IPS-15b (cell line): ENCODE data around the gene TBC1D8B.
"Not testable (repeated sequence)": the region's sequence is repeated elsewhere in the genome, so short reads cannot be mapped to it uniquely, and the experiment has no call there.

Experiments
- H3K27me3 ChIP-seq: one replicate; pipeline ENCODE4 v1.6.1; 2013; ENCODE audit warnings: low read length; ENCODE audit not compliant: control insufficient read depth, insufficient read depth
- H3K36me3 ChIP-seq: one replicate; pipeline ENCODE4 v1.6.1; 2013; ENCODE audit warnings: low read length; ENCODE audit not compliant: control insufficient read depth, insufficient read depth
- H3K4me1 ChIP-seq: one replicate; pipeline ENCODE4 v1.6.1; 2013; ENCODE audit warnings: mild to moderate bottlenecking, low read length; ENCODE audit not compliant: control insufficient read depth, insufficient read depth
- H3K4me3 ChIP-seq: one replicate; pipeline ENCODE4 v1.5.1; 2013; ENCODE audit warnings: low read depth, low read length
- H3K9ac ChIP-seq: one replicate; pipeline ENCODE4 v1.6.1; 2013; ENCODE audit warnings: low read depth, mild to moderate bottlenecking, low read length
- H3K9me3 ChIP-seq: one replicate; pipeline ENCODE4 v1.6.1; 2013; ENCODE audit warnings: mild to moderate bottlenecking, low read length; ENCODE audit not compliant: control insufficient read depth, insufficient read depth

TBC1D8B gene

GRCh38 chrX:106862972-106863688 is 60.7 kb downstream of the TBC1D8B start:
- no peaks in the 10 kb centered on the region for H3K27me3 ChIP-seq
- H3K36me3 ChIP-seq: no peaks in the 10 kb centered on the region
- no peak overlapping the region for H3K9ac ChIP-seq
- H3K4me1 ChIP-seq: no peaks in the 10 kb centered on the region
- no peaks in the 10 kb centered on the region for H3K9me3 ChIP-seq
- H3K4me3 ChIP-seq: no peak overlapping the region

- no peak overlapping the region for H3K4me3 ChIP-seq
- H3K27me3 ChIP-seq: no peaks in the 10 kb centered on the region
- no peaks in the 10 kb centered on the region for H3K9me3 ChIP-seq
- H3K36me3 ChIP-seq: no peaks in the 10 kb centered on the region
- H3K9ac ChIP-seq: no peak overlapping the region
- no peaks in the 10 kb centered on the region for H3K4me1 ChIP-seq
Measured at GRCh38 chrX:106863697-106864096, 61.2 kb downstream of the TBC1D8B start.

DNA sequence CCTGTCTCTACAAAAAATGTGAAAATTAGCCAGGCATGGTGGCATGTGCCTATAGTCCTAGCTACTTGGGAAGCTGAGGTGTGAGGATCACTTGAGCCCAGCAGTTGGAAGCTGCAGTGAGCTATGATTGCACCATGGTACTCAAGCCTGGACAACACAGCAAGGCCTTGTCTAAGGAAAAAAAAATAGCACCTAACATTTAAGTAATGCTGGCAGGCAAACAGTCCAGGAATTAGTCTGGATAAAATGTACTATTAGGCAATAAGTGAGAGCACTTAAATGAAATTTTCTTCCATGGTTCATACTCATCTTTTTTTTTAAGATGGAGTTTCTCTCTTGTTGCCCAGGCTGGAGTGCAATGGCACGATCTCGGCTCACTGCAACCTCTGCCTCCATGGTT is 70.3 kb downstream of the TBC1D8B start:
- H3K4me1 ChIP-seq, H3K9ac ChIP-seq, H3K36me3 ChIP-seq, H3K27me3 ChIP-seq, H3K4me3 ChIP-seq, H3K9me3 ChIP-seq: not testable (repeated sequence)

GRCh38 chrX:106874075-106874474 is 71.6 kb downstream of the TBC1D8B start:
- Histone ChIP-seq H3K4me1 (peaks cover 8% of the 10 kb centered on the region), H3K36me3 (no peaks in the 10 kb centered on the region), H3K27me3 (no peaks in the 10 kb centered on the region), H3K9me3 (no peaks in the 10 kb centered on the region), H3K4me3 (no peak overlapping the region), H3K9ac (no peak overlapping the region)

- Histone ChIP-seq H3K36me3 (no peaks in the 10 kb centered on the region), H3K27me3 (no peaks in the 10 kb centered on the region), H3K9ac (no peak overlapping the region), H3K4me1 (peaks cover 8% of the 10 kb centered on the region), H3K4me3 (no peak overlapping the region), H3K9me3 (no peaks in the 10 kb centered on the region)
Measured at GRCh38 chrX:106875151-106875550, 72.7 kb downstream of the TBC1D8B start.

GRCh38 chrX:106889468-106889867 is 87.0 kb downstream of the TBC1D8B start:
- H3K9ac ChIP-seq: no peak overlapping the region
- H3K4me1 ChIP-seq: peaks cover under 1% of the 10 kb centered on the region
- no peaks in the 10 kb centered on the region for H3K27me3 ChIP-seq
- H3K36me3 ChIP-seq: no peaks in the 10 kb centered on the region
- no peaks in the 10 kb centered on the region for H3K9me3 ChIP-seq
- no peak overlapping the region for H3K4me3 ChIP-seq

DNA sequence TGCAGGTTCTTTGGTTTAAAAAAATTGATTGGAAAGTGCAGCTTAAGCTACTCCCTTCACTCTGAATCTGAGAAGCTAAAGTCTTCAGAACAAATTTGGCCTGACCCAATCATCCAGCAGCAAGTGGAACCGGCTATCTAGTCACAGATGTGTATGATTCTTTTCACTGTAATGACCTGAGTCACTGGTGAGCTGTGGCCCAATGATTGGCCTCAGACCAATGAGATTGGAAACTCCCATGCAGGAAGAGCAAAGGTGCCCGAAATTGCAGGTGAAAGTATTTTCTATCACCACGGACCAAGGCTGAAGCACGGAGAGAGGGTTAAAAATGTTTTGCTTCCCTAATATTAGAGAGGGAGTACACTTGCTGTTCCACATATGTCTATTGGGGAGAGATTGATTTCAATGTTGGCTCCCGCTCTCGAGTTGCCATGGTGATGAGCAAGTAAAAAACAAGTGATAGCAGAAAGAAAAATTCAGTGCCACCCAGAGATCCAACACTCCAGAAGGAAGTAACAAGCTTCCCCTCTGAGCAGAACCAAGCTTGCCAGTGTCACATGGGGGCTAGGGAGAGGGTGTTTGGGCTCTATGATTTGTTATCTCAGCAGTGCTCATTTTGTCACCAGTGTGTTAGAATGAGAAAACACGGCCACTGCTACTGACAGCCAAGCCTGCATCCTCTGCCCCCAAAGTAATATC is 89.4 kb downstream of the TBC1D8B start:
- H3K36me3 ChIP-seq: no peaks in the 10 kb centered on the region
- no peaks in the 10 kb centered on the region for H3K27me3 ChIP-seq
- no peak overlapping the region for H3K4me3 ChIP-seq
- no peaks in the 10 kb centered on the region for H3K9me3 ChIP-seq
- H3K4me1 ChIP-seq: peaks cover 2% of the 10 kb centered on the region
- H3K9ac ChIP-seq: no peak overlapping the region

DNA sequence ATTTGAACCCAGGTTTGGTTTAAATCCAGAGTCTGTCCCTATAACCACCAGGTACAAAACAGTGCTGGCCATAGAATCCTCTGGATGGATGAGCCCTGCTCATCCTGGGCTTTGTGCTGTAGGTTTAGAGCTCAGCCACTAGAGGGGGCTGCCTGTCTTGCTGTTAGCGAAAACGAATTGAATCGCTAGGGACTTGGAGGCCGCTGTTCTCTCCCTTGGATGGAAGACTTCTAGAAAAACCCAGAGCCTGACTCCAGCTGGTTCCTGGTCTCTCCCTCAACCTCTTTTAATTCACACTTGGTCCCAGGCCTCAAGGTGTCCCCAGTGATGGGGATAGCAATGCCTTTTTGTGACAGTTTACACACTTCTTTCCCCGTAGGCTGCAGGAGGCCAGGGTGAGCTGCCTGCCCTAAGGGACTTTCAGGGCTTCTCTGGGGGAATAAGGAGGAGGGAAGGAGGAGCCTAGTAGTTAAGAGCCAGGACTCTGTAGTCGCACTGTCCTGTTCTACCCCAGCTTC is 92.0 kb downstream of the TBC1D8B start:
- Histone ChIP-seq H3K36me3 (no peaks in the 10 kb centered on the region), H3K9me3 (no peaks in the 10 kb centered on the region), H3K4me3 (no peak overlapping the region), H3K9ac (no peak overlapping the region), H3K27me3 (no peaks in the 10 kb centered on the region), H3K4me1 (peaks cover 8% of the 10 kb centered on the region)

DNA sequence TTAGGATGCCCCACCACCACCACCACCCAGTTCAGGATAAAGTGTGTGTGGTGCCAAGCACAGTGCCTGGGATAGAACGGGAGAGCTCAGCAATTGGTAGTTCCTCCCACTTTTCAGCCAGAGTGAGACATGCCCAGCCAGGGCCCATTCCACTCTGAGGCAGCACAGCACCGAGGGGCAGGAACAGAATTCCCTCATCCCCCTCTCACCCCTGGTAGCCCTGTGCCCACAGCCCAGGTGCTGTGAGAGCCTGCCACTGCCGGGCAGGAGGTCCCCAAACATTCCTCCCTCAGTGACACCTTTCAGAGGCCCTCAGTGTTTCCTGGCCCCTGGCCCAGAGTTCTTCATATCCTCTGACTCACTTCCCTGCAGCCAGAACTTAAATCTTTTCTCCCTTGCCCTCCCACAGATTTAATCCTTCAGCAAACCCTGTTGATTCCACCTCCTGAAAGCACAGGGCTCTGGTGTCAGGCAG is 92.5 kb downstream of the TBC1D8B start:
- no peaks in the 10 kb centered on the region for H3K36me3 ChIP-seq
- H3K9me3 ChIP-seq: no peaks in the 10 kb centered on the region
- peaks cover 8% of the 10 kb centered on the region for H3K4me1 ChIP-seq
- H3K27me3 ChIP-seq: no peaks in the 10 kb centered on the region
- H3K9ac ChIP-seq: no peak overlapping the region
- H3K4me3 ChIP-seq: no peak overlapping the region

- Histone ChIP-seq H3K36me3 (no peaks in the 10 kb centered on the region), H3K9me3 (no peaks in the 10 kb centered on the region), H3K9ac (no peak overlapping the region), H3K27me3 (no peaks in the 10 kb centered on the region), H3K4me3 (no peak overlapping the region), H3K4me1 (peaks cover 8% of the 10 kb centered on the region)
Measured at GRCh38 chrX:106897259-106897658, 94.8 kb downstream of the TBC1D8B start.

- H3K9me3 ChIP-seq: no peaks in the 10 kb centered on the region
- H3K4me3 ChIP-seq: no peak overlapping the region
- H3K27me3 ChIP-seq: no peaks in the 10 kb centered on the region
- peaks cover 8% of the 10 kb centered on the region for H3K4me1 ChIP-seq
- no peaks in the 10 kb centered on the region for H3K36me3 ChIP-seq
- H3K9ac ChIP-seq: no peak overlapping the region
Measured at GRCh38 chrX:106898462-106898861, 96.0 kb downstream of the TBC1D8B start.

GRCh38 chrX:106899276-106899675 is 96.8 kb downstream of the TBC1D8B start:
- Histone ChIP-seq H3K9ac (no peak overlapping the region), H3K36me3 (no peaks in the 10 kb centered on the region), H3K4me3 (no peak overlapping the region), H3K4me1 (peaks cover 8% of the 10 kb centered on the region), H3K27me3 (no peaks in the 10 kb centered on the region), H3K9me3 (no peaks in the 10 kb centered on the region)
